ENCODE data around the gene DDO. TPM values are rescaled to one million over a fixed set of nuclear protein-coding genes. Genes with fewer than 3 reads are reported as not detected.

The DDO gene
- total RNA-seq, 2 experiments from 2014 or later, result not detected

- no peak overlapping the region for H3K4me2 ChIP-seq (ENCODE audit: low read length)
- no peaks in the 10 kb centered on the region for H4K20me1 ChIP-seq (ENCODE audit: insufficient read depth, low read length)
- POLR2A ChIA-PET, result interaction anchor here (1.1 kb wide), 1 partner anchor 10 kb away, joined by 7 read pairs; no protein-coding TSS in a partner anchor
- no peaks in the 10 kb centered on the region for H3K9me3 ChIP-seq (ENCODE audit: low read length)
- BruUV-seq (replicated peaks), result no TSS peak
- no peaks in the 10 kb centered on the region for H3K36me3 ChIP-seq (ENCODE audit: insufficient read depth, low read length)
- no peaks in the 10 kb centered on the region for H3K4me1 ChIP-seq (ENCODE audit: insufficient read depth, low read length, poor library complexity, severe bottlenecking)
- intact Hi-C loops (cut with micrococcal nuclease; ENCODE audit: unreplicated experiment), result no loop called here
- H3K79me2 ChIP-seq (ENCODE audit: insufficient read depth, low read depth, low read length), result no peaks in the 10 kb centered on the region
- H2AFZ ChIP-seq (ENCODE audit: low read length), result no peak overlapping the region
- no peak for DNase-seq (ENCODE audit: low spot score)
- no peak overlapping the region for H3K27ac ChIP-seq (ENCODE audit: low read depth, low read length, poor library complexity, severe bottlenecking)
- H3K9me2 ChIP-seq (ENCODE audit: insufficient read depth, low read length), result no peaks in the 10 kb centered on the region
- CTCF ChIA-PET (ENCODE audit: unreplicated experiment), result no interaction called here
- TF ChIP-seq CTCF (conservative IDR thresholded peaks at IDR 0.05; ENCODE audit: low read length) (no peak), EZH2phosphoT487 (IDR thresholded peaks at IDR 0.05; ENCODE audit: borderline replicate concordance, low read depth, low read length) (no peak)
- no peak overlapping the region for H3K4me3 ChIP-seq (ENCODE audit: low read depth, low read length, poor library complexity, severe bottlenecking)
Measured at GRCh38 chr6:110440026-110440425, 24.7 kb upstream of the DDO start.

- no TSS peak for BruUV-seq (replicated peaks)
- no peak overlapping the region for H3K27ac ChIP-seq (ENCODE audit: low read depth, low read length, poor library complexity, severe bottlenecking)
- H2AFZ ChIP-seq (ENCODE audit: low read length), result no peak overlapping the region
- no peak overlapping the region for H3K4me3 ChIP-seq (ENCODE audit: low read depth, low read length, poor library complexity, severe bottlenecking)
- TF ChIP-seq EZH2phosphoT487 (IDR thresholded peaks at IDR 0.05; ENCODE audit: borderline replicate concordance, low read depth, low read length) (no peak), CTCF (conservative IDR thresholded peaks at IDR 0.05; ENCODE audit: low read length) (no peak)
- no peaks in the 10 kb centered on the region for H3K36me3 ChIP-seq (ENCODE audit: insufficient read depth, low read length)
- H4K20me1 ChIP-seq (ENCODE audit: insufficient read depth, low read length), result no peaks in the 10 kb centered on the region
- ChIA-PET CTCF (ENCODE audit: unreplicated experiment) (no interaction called here), POLR2A (interaction anchor here (1.1 kb wide), 1 partner anchor 11 kb away, joined by 7 read pairs; no protein-coding TSS in a partner anchor)
- intact Hi-C loops (cut with micrococcal nuclease; ENCODE audit: unreplicated experiment), result no loop called here
- no peaks in the 10 kb centered on the region for H3K4me1 ChIP-seq (ENCODE audit: insufficient read depth, low read length, poor library complexity, severe bottlenecking)
- no peaks in the 10 kb centered on the region for H3K79me2 ChIP-seq (ENCODE audit: insufficient read depth, low read depth, low read length)
- H3K9me2 ChIP-seq (ENCODE audit: insufficient read depth, low read length), result no peaks in the 10 kb centered on the region
- no peaks in the 10 kb centered on the region for H3K9me3 ChIP-seq (ENCODE audit: low read length)
- no peak overlapping the region for H3K4me2 ChIP-seq (ENCODE audit: low read length)
- no peak for DNase-seq (ENCODE audit: low spot score)
Measured at GRCh38 chr6:110439356-110439755, 24.0 kb upstream of the DDO start.

GRCh38 chr6:110434961-110435602, 19.7 kb upstream of the DDO start:
- H3K4me2 ChIP-seq (ENCODE audit: low read length), result no peak overlapping the region
- H3K9me2 ChIP-seq (ENCODE audit: insufficient read depth, low read length), result no peaks in the 10 kb centered on the region
- no peak for DNase-seq (ENCODE audit: low spot score)
- H3K9me3 ChIP-seq (ENCODE audit: low read length), result no peaks in the 10 kb centered on the region
- no TSS peak for BruUV-seq (replicated peaks)
- no peak overlapping the region for H3K4me3 ChIP-seq (ENCODE audit: low read depth, low read length, poor library complexity, severe bottlenecking)
- intact Hi-C loops (cut with micrococcal nuclease; ENCODE audit: unreplicated experiment), result no loop called here
- no peaks in the 10 kb centered on the region for H3K79me2 ChIP-seq (ENCODE audit: insufficient read depth, low read depth, low read length)
- no peaks in the 10 kb centered on the region for H3K4me1 ChIP-seq (ENCODE audit: insufficient read depth, low read length, poor library complexity, severe bottlenecking)
- H3K36me3 ChIP-seq (ENCODE audit: insufficient read depth, low read length), result no peaks in the 10 kb centered on the region
- ChIA-PET CTCF (ENCODE audit: unreplicated experiment) (no interaction called here), POLR2A (no interaction called here)
- TF ChIP-seq CTCF (conservative IDR thresholded peaks at IDR 0.05; ENCODE audit: low read length), result no peak
- no peak for TF ChIP-seq EZH2phosphoT487 (IDR thresholded peaks at IDR 0.05; ENCODE audit: borderline replicate concordance, low read depth, low read length)
- no peak overlapping the region for H2AFZ ChIP-seq (ENCODE audit: low read length)
- H4K20me1 ChIP-seq (ENCODE audit: insufficient read depth, low read length), result no peaks in the 10 kb centered on the region
- no peak overlapping the region for H3K27ac ChIP-seq (ENCODE audit: low read depth, low read length, poor library complexity, severe bottlenecking)
